ENCODE results near the gene EPG5.

EPG5 gene

GRCh38 chr18:45876161-45876560 lies 91.0 kb downstream of the EPG5 start:
- no peaks in the 10 kb centered on the region for H4K20me1 ChIP-seq (ENCODE audit: insufficient read depth, low read length)
- no peak overlapping the region for H2AFZ ChIP-seq (ENCODE audit: low read depth, low read length)
- no peaks in the 10 kb centered on the region for H3K4me1 ChIP-seq (ENCODE audit: insufficient read depth, low read length)
- no peak overlapping the region for H3K9ac ChIP-seq (ENCODE audit: low read depth, low read length)
- H3K4me3 ChIP-seq (ENCODE audit: low read depth in 1 of 2, low read length in 2 of 2) = no peak overlapping the region
- DNase-seq = no peak
- H3K27ac ChIP-seq (ENCODE audit: low read length) = no peak overlapping the region
- ATAC-seq (ENCODE audit: insufficient read depth, low read depth) = no peak
- no peaks in the 10 kb centered on the region for H3K27me3 ChIP-seq (ENCODE audit: insufficient read depth, low read length, poor library complexity)
- H3K9me3 ChIP-seq (ENCODE audit: insufficient read depth, low read length, severe bottlenecking) = peaks cover 3% of the 10 kb centered on the region
- no peak overlapping the region for H3K4me2 ChIP-seq (ENCODE audit: insufficient read depth, low read length)
- H3K79me2 ChIP-seq (ENCODE audit: insufficient read depth, low read length) = no peaks in the 10 kb centered on the region
- H3K36me3 ChIP-seq (ENCODE audit: insufficient read depth, low read length) = peaks cover 86% of the 10 kb centered on the region
- TF ChIP-seq EZH2 (IDR thresholded peaks at IDR 0.05; ENCODE audit: borderline replicate concordance, low read depth, low read length, severe bottlenecking) = no peak
- no peak for TF ChIP-seq CTCF (IDR thresholded peaks at IDR 0.05; ENCODE audit: borderline replicate concordance, extremely low read depth, low read length, poor library complexity, severe bottlenecking)

GRCh38 chr18:45874491-45875184 lies 92.5 kb downstream of the EPG5 start:
- Histone ChIP-seq H4K20me1 (ENCODE audit: insufficient read depth, low read length) (no peaks in the 10 kb centered on the region), H3K4me1 (ENCODE audit: insufficient read depth, low read length) (no peaks in the 10 kb centered on the region), H3K36me3 (ENCODE audit: insufficient read depth, low read length) (peaks cover 86% of the 10 kb centered on the region), H3K9ac (ENCODE audit: low read depth, low read length) (no peak overlapping the region), H3K4me3 (ENCODE audit: low read depth in 1 of 2, low read length in 2 of 2) (no peak overlapping the region), H3K27me3 (ENCODE audit: insufficient read depth, low read length, poor library complexity) (no peaks in the 10 kb centered on the region), H3K27ac (ENCODE audit: low read length) (no peak overlapping the region), H3K4me2 (ENCODE audit: insufficient read depth, low read length) (no peak overlapping the region), H2AFZ (ENCODE audit: low read depth, low read length) (no peak overlapping the region), H3K9me3 (ENCODE audit: insufficient read depth, low read length, severe bottlenecking) (peaks cover 3% of the 10 kb centered on the region), H3K79me2 (ENCODE audit: insufficient read depth, low read length) (no peaks in the 10 kb centered on the region)
- no peak for ATAC-seq (ENCODE audit: insufficient read depth, low read depth)
- DNase-seq = peak; percentile 14
- no peak for TF ChIP-seq EZH2 (IDR thresholded peaks at IDR 0.05; ENCODE audit: borderline replicate concordance, low read depth, low read length, severe bottlenecking)
- no peak for TF ChIP-seq CTCF (IDR thresholded peaks at IDR 0.05; ENCODE audit: borderline replicate concordance, extremely low read depth, low read length, poor library complexity, severe bottlenecking)

GRCh38 chr18:45871431-45872084 lies 95.6 kb downstream of the EPG5 start:
- DNase-seq (no peak), ATAC-seq (ENCODE audit: insufficient read depth, low read depth) (no peak)
- TF ChIP-seq EZH2 (IDR thresholded peaks at IDR 0.05; ENCODE audit: borderline replicate concordance, low read depth, low read length, severe bottlenecking) (no peak), CTCF (IDR thresholded peaks at IDR 0.05; ENCODE audit: borderline replicate concordance, extremely low read depth, low read length, poor library complexity, severe bottlenecking) (no peak)
- Histone ChIP-seq H3K4me3 (ENCODE audit: low read depth in 1 of 2, low read length in 2 of 2) (no peak overlapping the region), H2AFZ (ENCODE audit: low read depth, low read length) (no peak overlapping the region), H3K9ac (ENCODE audit: low read depth, low read length) (no peak overlapping the region), H3K4me1 (ENCODE audit: insufficient read depth, low read length) (no peaks in the 10 kb centered on the region), H3K27ac (ENCODE audit: low read length) (no peak overlapping the region), H4K20me1 (ENCODE audit: insufficient read depth, low read length) (no peaks in the 10 kb centered on the region), H3K9me3 (ENCODE audit: insufficient read depth, low read length, severe bottlenecking) (peaks cover 3% of the 10 kb centered on the region), H3K4me2 (ENCODE audit: insufficient read depth, low read length) (no peak overlapping the region), H3K36me3 (ENCODE audit: insufficient read depth, low read length) (peaks cover 83% of the 10 kb centered on the region), H3K27me3 (ENCODE audit: insufficient read depth, low read length, poor library complexity) (no peaks in the 10 kb centered on the region), H3K79me2 (ENCODE audit: insufficient read depth, low read length) (no peaks in the 10 kb centered on the region)

Data from DND-41 (cell line).